GM12878 (cell line): ENCODE measurements around the gene DCC. TPM values are rescaled to one million over a fixed set of nuclear protein-coding genes. Genes with fewer than 3 reads are reported as not detected.

Source experiments
- ATAC-seq: fragments of 200-7000 bp; cut with Tn5 transposase; 3 replicates; pipeline ENCODE4 v1.9.1; 2020; ENCODE audit warnings: mild to moderate bottlenecking, moderate library complexity
- BruUV-seq: library from RNA; stranded (reverse); fragments of 400-500 nt; replicated peaks from 2 replicates; lab custom pipeline; 2021; lab: Mats Ljungman, UMichigan
- CTCF ChIA-PET: fragments of 300-600 bp; sonication (Branson Sonifier 250); formaldehyde crosslinking; extraction: SDS; loops from one replicate; lab custom pipeline; 2021; ENCODE audit warnings: inconsistent platforms; lab: Yijun Ruan, JAX
- POLR2A ChIA-PET: fragments of 350-600 bp; formaldehyde crosslinking; extraction: SDS; loops from one replicate; lab custom pipeline; 2021; ENCODE audit warnings: inconsistent platforms; lab: Charles Lee
- RAD21 ChIA-PET: fragments of 300-600 bp; sonication (Branson Sonifier 250); formaldehyde crosslinking; loops from one replicate; lab custom pipeline; 2023; ENCODE audit warnings: antibody characterized with exemption; ENCODE audit not compliant: unreplicated experiment; lab: Charles Lee
- SMC1A ChIA-PET: fragments of 300-600 bp; sonication (Branson Sonifier 250); formaldehyde crosslinking; loops from one replicate; lab custom pipeline; 2023; ENCODE audit not compliant: unreplicated experiment, uncharacterized antibody; lab: Charles Lee
- DNase-seq: peaks from one replicate; pipeline ENCODE4 v3.0.0-alpha.2; 2011; ENCODE audit warnings: low read depth, low spot score
- FAIRE-seq: peaks from 3 replicates; lab custom pipeline; 2011; peaks lifted over from hg19 to GRCh38; lab: Jason Lieb, UNC
- H2AFZ ChIP-seq: 2 replicates; pipeline ENCODE4 v1.6.0; 2011; ENCODE audit warnings: low read depth, low read length, control low read depth; ENCODE audit not compliant: control insufficient read depth
- H3K27ac ChIP-seq: 2 replicates; pipeline ENCODE4 v1.5.1; 2011; ENCODE audit warnings: control low read depth; ENCODE audit not compliant: control insufficient read depth, insufficient read depth
- H3K27me3 ChIP-seq, 2 experiments: replicated peaks in 1 of 2; 2 replicates each; pipeline versions ENCODE4 v1.6.0 to v1.6.1; 2011; ENCODE audit warnings: low read length in 1 of 2; ENCODE audit not compliant: control insufficient read depth in 2 of 2, insufficient read depth in 2 of 2
- H3K36me3 ChIP-seq, 2 experiments: 2 replicates each; pipeline ENCODE4 v1.5.1; 2011; ENCODE audit warnings: low read length in 1 of 2; ENCODE audit not compliant: control insufficient read depth in 2 of 2, insufficient read depth in 2 of 2
- H3K4me1 ChIP-seq: 2 replicates; pipeline ENCODE4 v1.6.1; 2011; ENCODE audit warnings: mild to moderate bottlenecking, low read length, moderate library complexity, mixed read lengths; ENCODE audit not compliant: control insufficient read depth, insufficient read depth
- H3K4me2 ChIP-seq: 2 replicates; pipeline ENCODE4 v1.6.0; 2011; ENCODE audit warnings: control low read depth; ENCODE audit not compliant: control insufficient read depth, insufficient read depth
- H3K4me3 ChIP-seq: fragments of 200-600 bp; sonication (generic); 2 replicates; pipeline ENCODE4 v1.5.1; 2016
- H3K79me2 ChIP-seq: 2 replicates; pipeline ENCODE4 v1.6.0; 2011; ENCODE audit warnings: low read length; ENCODE audit not compliant: control insufficient read depth, insufficient read depth
- H3K9ac ChIP-seq: 2 replicates; pipeline ENCODE4 v1.8.0; 2011; ENCODE audit warnings: low read length, control low read depth, mixed read lengths; ENCODE audit not compliant: control insufficient read depth, insufficient read depth
- H3K9me3 ChIP-seq: replicated peaks from 3 replicates; pipeline ENCODE4 v1.5.1; 2011; ENCODE audit warnings: mild to moderate bottlenecking, low read length; ENCODE audit not compliant: control insufficient read depth, insufficient read depth
- H4K20me1 ChIP-seq: 2 replicates; pipeline ENCODE4 v1.6.0; 2011; ENCODE audit not compliant: control insufficient read depth, insufficient read depth
- BRCA1 ChIP-seq: IDR thresholded peaks from 2 replicates; pipeline ENCODE4 v1.6.1; 2011; ENCODE audit warnings: low read depth, low read length, improper control_type of control experiment
- CBX5 ChIP-seq: sonication (generic); IDR thresholded peaks from 2 replicates; pipeline ENCODE4 v1.6.1; 2016; ENCODE audit warnings: low read depth, moderate library complexity, mild to moderate bottlenecking, inconsistent platforms
- E4F1 ChIP-seq: fragments of 450-650 bp; IDR thresholded peaks from 2 replicates; pipeline ENCODE4 v1.6.1; 2018; ENCODE audit warnings: borderline replicate concordance, mild to moderate bottlenecking; ENCODE audit not compliant: partially characterized antibody
- EGR1 ChIP-seq, 2 experiments: IDR thresholded peaks; 1 replicate in 1 of 2; 2 replicates in 1 of 2; pipeline ENCODE4 v1.6.1; 2011 to 2012; ENCODE audit warnings: low read depth in 2 of 2, low read length in 2 of 2, borderline replicate concordance in 1 of 2, mild to moderate bottlenecking in 1 of 2, moderate library complexity in 1 of 2
- HDGF ChIP-seq: fragments of 450-650 bp; IDR thresholded peaks from 2 replicates; pipeline ENCODE4 v1.6.1; 2016; ENCODE audit warnings: antibody characterized with exemption
- RAD21 ChIP-seq: IDR thresholded peaks from 2 replicates; pipeline ENCODE4 v1.6.1; 2011; ENCODE audit warnings: mild to moderate bottlenecking, low read depth, low read length, moderate library complexity; ENCODE audit not compliant: insufficient read depth
- SP1 ChIP-seq: IDR thresholded peaks from one replicate; pipeline ENCODE4 v1.6.1; 2011; ENCODE audit warnings: low read depth, low read length
- WGBS: methylation state at CpG from one replicate; pipeline ENCODE4 v1.1.6; 2016; ENCODE audit warnings: low lambda C conversion rate; ENCODE audit not compliant: insufficient replicate concordance, insufficient coverage; ENCODE audit errors: missing lambda C conversion rate; 5-methylcytosine and 5-hydroxymethylcytosine counted together
- in situ Hi-C: fragments of 300-500 bp; cut with MboI; formaldehyde crosslinking; loops from 9 replicates; pipeline ENCODE4 v1.14.3; 2018; ENCODE audit warnings: mixed read lengths
- intact Hi-C: fragments of 100-400 bp; cut with micrococcal nuclease; formaldehyde crosslinking; loops from one replicate; pipeline ENCODE4 v1.14.2; 2022; ENCODE audit not compliant: unreplicated experiment
- polyA plus RNA-seq, 11 experiments: library from polyadenylated mRNA; depleted of rRNA in 4 of 11; unstranded in 6 of 11; stranded (reverse) in 5 of 11; fragments of >200 nt; fragmentation: Nextera tagmentation in 4 of 11; fragmentation: Illumina TruSeq in 1 of 11; extraction: Ambion mirVana in 4 of 11; extraction: Trizol in 1 of 11; gene quantifications; 1 replicate in 1 of 11; 2 replicates in 10 of 11; pipeline versions ENCODE4 v1.2.1 to v1.2.3, GENCODE V29; 2011 to 2016; ENCODE audit warnings: inconsistent platforms in 2 of 11, missing spikeins in 2 of 11, low read depth in 1 of 11
- total RNA-seq, 4 experiments: library from RNA; depleted of rRNA in 3 of 4; stranded (reverse); fragments of >200 nt in 3 of 4; fragmentation: Illumina TruSeq in 1 of 4; extraction: Trizol in 1 of 4; gene quantifications; 2 replicates each; pipeline versions ENCODE4 v1.2.1 to v1.2.3, GENCODE V29; 2013 to 2021

The DCC gene
- total and polyA plus RNA-seq, 10 of the 15 experiments (the other 5 are each of a cell fraction or from before 2014, with no cell fraction given): 0.01 TPM; not detected in 9

- CTCF ChIA-PET: no interaction called here
- no TSS peak for BruUV-seq
- H3K4me3 ChIP-seq: no peak overlapping the region
- no peaks in the 10 kb centered on the region for H3K79me2 ChIP-seq
- H3K4me1 ChIP-seq: no peaks in the 10 kb centered on the region
- FAIRE-seq: no peak
- in situ Hi-C loops (no loop called here), intact Hi-C loops (no loop called here)
- no peaks in the 10 kb centered on the region for H3K27me3 ChIP-seq
- no peaks in the 10 kb centered on the region for H3K36me3 ChIP-seq
- ATAC-seq: no peak
- TF ChIP-seq SP1: no peak
- no peak for TF ChIP-seq CBX5
- no peak for TF ChIP-seq HDGF
- TF ChIP-seq RAD21: no peak
- TF ChIP-seq BRCA1: no peak
- TF ChIP-seq E4F1: no peak
- TF ChIP-seq EGR1 (IDR thresholded peaks at IDR 0.05; ENCODE audit: borderline replicate concordance in 1 of 2, low read depth in 2 of 2, low read length in 2 of 2): no peak
- WGBS: 16% methylated on average over 6 of the region's 6 CpGs
- SMC1A ChIA-PET: no interaction called here
- no peaks in the 10 kb centered on the region for H4K20me1 ChIP-seq
- no peaks in the 10 kb centered on the region for H3K9me3 ChIP-seq
- DNase-seq: no peak
- RAD21 ChIA-PET: no interaction called here
- H3K27ac ChIP-seq: no peak overlapping the region
- no peak overlapping the region for H3K9ac ChIP-seq
- POLR2A ChIA-PET: no interaction called here
- H2AFZ ChIP-seq: no peak overlapping the region
- no peak overlapping the region for H3K4me2 ChIP-seq
These were observed 730.8 kb downstream of the DCC start for GRCh38 chr18:53070788-53071187.
